OCI-LY1 (cell line): ENCODE results near the gene C5orf46.

Experiments used
- EZH2 ChIP-seq: fragments of 200-600 bp; sonication (generic), shearing (Covaris generic); IDR thresholded peaks from 2 replicates; pipeline ENCODE4 v1.8.0; 2017; ENCODE audit warnings: borderline replicate concordance, mixed run types, mild to moderate bottlenecking, antibody characterized with exemption, low read length, moderate library complexity, mixed read lengths
- TF ChIP-seq, protein P1 (sequence below): fragments of 200-600 bp; sonication (generic), shearing (Covaris generic); IDR thresholded peaks from 2 replicates; pipeline ENCODE4 v1.5.1; 2017; ENCODE audit warnings: mild to moderate bottlenecking, antibody characterized with exemption, low read length, moderate library complexity, mixed read lengths

DNA sequence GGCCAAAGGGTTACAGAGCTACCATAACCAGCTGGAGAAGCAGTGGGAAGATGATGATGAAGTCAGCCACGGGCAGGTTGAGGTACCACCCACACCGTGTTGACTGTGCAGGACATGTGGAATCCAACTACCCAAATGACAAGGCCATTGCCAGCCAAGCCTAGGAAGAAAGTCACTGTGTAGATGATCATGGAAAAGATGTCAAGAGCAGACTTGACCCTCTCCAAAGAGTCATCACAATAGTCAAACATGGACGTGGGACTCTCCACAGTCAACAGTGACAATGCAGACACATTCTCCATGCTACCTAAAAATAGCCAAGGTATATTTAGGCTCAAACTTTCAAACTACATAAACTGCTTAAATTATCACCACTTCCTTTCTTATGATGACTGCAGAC is 54.0 kb downstream of the C5orf46 start:
- TF ChIP-seq, protein P1, sequence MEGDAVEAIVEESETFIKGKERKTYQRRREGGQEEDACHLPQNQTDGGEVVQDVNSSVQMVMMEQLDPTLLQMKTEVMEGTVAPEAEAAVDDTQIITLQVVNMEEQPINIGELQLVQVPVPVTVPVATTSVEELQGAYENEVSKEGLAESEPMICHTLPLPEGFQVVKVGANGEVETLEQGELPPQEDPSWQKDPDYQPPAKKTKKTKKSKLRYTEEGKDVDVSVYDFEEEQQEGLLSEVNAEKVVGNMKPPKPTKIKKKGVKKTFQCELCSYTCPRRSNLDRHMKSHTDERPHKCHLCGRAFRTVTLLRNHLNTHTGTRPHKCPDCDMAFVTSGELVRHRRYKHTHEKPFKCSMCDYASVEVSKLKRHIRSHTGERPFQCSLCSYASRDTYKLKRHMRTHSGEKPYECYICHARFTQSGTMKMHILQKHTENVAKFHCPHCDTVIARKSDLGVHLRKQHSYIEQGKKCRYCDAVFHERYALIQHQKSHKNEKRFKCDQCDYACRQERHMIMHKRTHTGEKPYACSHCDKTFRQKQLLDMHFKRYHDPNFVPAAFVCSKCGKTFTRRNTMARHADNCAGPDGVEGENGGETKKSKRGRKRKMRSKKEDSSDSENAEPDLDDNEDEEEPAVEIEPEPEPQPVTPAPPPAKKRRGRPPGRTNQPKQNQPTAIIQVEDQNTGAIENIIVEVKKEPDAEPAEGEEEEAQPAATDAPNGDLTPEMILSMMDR: no peak
- TF ChIP-seq EZH2: no peak
